PC-9 (cell line): ENCODE measurements around the gene IFNAR1. TPM values are rescaled to one million over a fixed set of nuclear protein-coding genes. Genes with fewer than 3 reads are reported as not detected.

ENCODE experiments used
- BruUV-seq: library from RNA; stranded (reverse); fragments of 400-500 nt; replicated peaks from 2 replicates; lab custom pipeline; 2021; lab: Mats Ljungman, UMichigan
- CTCF ChIA-PET: fragments of 300-600 bp; sonication (Branson Sonifier 250); formaldehyde crosslinking; loops from one replicate; lab custom pipeline; 2022; ENCODE audit warnings: antibody characterized with exemption; lab: Charles Lee
- POLR2A ChIA-PET: fragments of 300-600 bp; sonication (Branson Sonifier 250); formaldehyde crosslinking; loops from one replicate; lab custom pipeline; 2022; ENCODE audit warnings: antibody characterized with exemption; ENCODE audit not compliant: unreplicated experiment; lab: Charles Lee
- DNase-seq, 2 experiments: peaks; one replicate each; pipeline versions ENCODE4 v3.0.0 to v3.0.0-alpha.2; 2015 to 2022; ENCODE audit warnings: mixed read lengths in 1 of 2
- H2AFZ ChIP-seq: fragments of 200-600 bp; sonication (generic); 2 replicates; pipeline ENCODE4 v1.8.1; 2017; ENCODE audit warnings: antibody characterized with exemption
- H3F3A ChIP-seq: fragments of 200-600 bp; sonication (generic); 2 replicates; pipeline ENCODE4 v1.8.1; 2017; ENCODE audit warnings: antibody characterized with exemption, mild to moderate bottlenecking, low read depth; ENCODE audit not compliant: insufficient read depth
- H3K27ac ChIP-seq: fragments of 200-600 bp; sonication (generic); 2 replicates; pipeline ENCODE4 v1.6.1; 2016; ENCODE audit warnings: mixed run types
- H3K27me3 ChIP-seq: fragments of 200-600 bp; sonication (generic); 2 replicates; pipeline ENCODE4 v1.6.1; 2016; ENCODE audit warnings: low read depth, mixed run types; ENCODE audit not compliant: insufficient read depth
- H3K36me3 ChIP-seq: fragments of 200-600 bp; sonication (generic); 2 replicates; pipeline ENCODE4 v1.6.1; 2016; ENCODE audit warnings: low read depth, mixed run types
- H3K4me1 ChIP-seq: fragments of 200-600 bp; sonication (generic); replicated peaks from 2 replicates; pipeline ENCODE4 v1.6.1; 2016; ENCODE audit warnings: mixed run types; ENCODE audit not compliant: insufficient read depth
- H3K4me2 ChIP-seq: fragments of 200-600 bp; sonication (generic); 2 replicates; pipeline ENCODE4 v1.6.1; 2017; ENCODE audit warnings: mixed run types
- H3K4me3 ChIP-seq: fragments of 200-600 bp; sonication (generic); 2 replicates; pipeline ENCODE4 v1.6.1; 2016; ENCODE audit warnings: mixed run types
- H3K79me2 ChIP-seq: fragments of 200-600 bp; sonication (generic); 2 replicates; pipeline ENCODE4 v1.6.1; 2017; ENCODE audit warnings: low read depth, mixed run types
- H3K9me2 ChIP-seq: fragments of 200-600 bp; sonication (generic); 2 replicates; pipeline ENCODE4 v1.8.1; 2017; ENCODE audit warnings: mild to moderate bottlenecking; ENCODE audit not compliant: insufficient read depth
- H3K9me3 ChIP-seq: fragments of 200-600 bp; sonication (generic); 2 replicates; pipeline ENCODE4 v1.8.1; 2016; ENCODE audit warnings: low read depth; ENCODE audit not compliant: insufficient read depth
- H4K20me1 ChIP-seq: fragments of 200-600 bp; sonication (generic); 2 replicates; pipeline ENCODE4 v1.8.1; 2017; ENCODE audit not compliant: insufficient read depth
- CTCF ChIP-seq: fragments of 200-600 bp; sonication (generic); conservative IDR thresholded peaks from 2 replicates; pipeline ENCODE4 v1.6.1; 2017; ENCODE audit warnings: mixed run types, antibody characterized with exemption, mild to moderate bottlenecking, moderate library complexity
- EZH2 ChIP-seq: fragments of 200-600 bp; sonication (generic); IDR thresholded peaks from 2 replicates; pipeline ENCODE4 v1.8.0; 2017; ENCODE audit warnings: antibody characterized with exemption, low read depth
- intact Hi-C: fragments of 100-400 bp; cut with micrococcal nuclease; formaldehyde crosslinking; loops from one replicate; pipeline ENCODE4 v1.10.0; 2022; ENCODE audit not compliant: unreplicated experiment
- total RNA-seq: library from RNA; stranded (reverse); gene quantifications from 2 replicates; pipeline ENCODE4 v1.2.3, GENCODE V29; 2021

Gene IFNAR1
- total RNA-seq, 1 experiment from 2014 or later = 25.5 TPM

- no peaks in the 10 kb centered on the region for H3K9me2 ChIP-seq
- no TSS peak for BruUV-seq
- intact Hi-C loops = no loop called here
- H3K4me2 ChIP-seq = peak overlapping the region; percentile 55; the same call in 1 of the 2 replicates
- CTCF ChIA-PET = interaction anchor here (1.5 kb wide), 1 partner anchor 75 kb away, joined by 3 read pairs; no protein-coding TSS in a partner anchor
- peak overlapping the region; percentile 43; the same call in 1 of the 2 replicates for H3K27ac ChIP-seq
- H3K9me3 ChIP-seq = no peaks in the 10 kb centered on the region
- TF ChIP-seq CTCF (no peak), EZH2 (no peak)
- H3K79me2 ChIP-seq = no peaks in the 10 kb centered on the region
- no peaks in the 10 kb centered on the region for H3K27me3 ChIP-seq
- H3K4me3 ChIP-seq = no peak overlapping the region
- no peaks in the 10 kb centered on the region for H3K36me3 ChIP-seq
- peaks cover 16% of the 10 kb centered on the region for H3K4me1 ChIP-seq
- DNase-seq = no peak
- no peaks in the 10 kb centered on the region; the same call in 1 of the 2 replicates for H3F3A ChIP-seq
- POLR2A ChIA-PET = interaction anchor here (0.6 kb wide), 1 partner anchor 515 kb away, joined by 14 read pairs; the partner anchor contains the start of gene PAXBP1
- H4K20me1 ChIP-seq = no peaks in the 10 kb centered on the region
- no peak overlapping the region for H2AFZ ChIP-seq
Measured at GRCh38 chr21:33286076-33286475, 38.7 kb upstream of the IFNAR1 start.

GRCh38 chr21:33286600-33287456 lies 37.9 kb upstream of the IFNAR1 start:
- H3K27me3 ChIP-seq = no peaks in the 10 kb centered on the region
- no peaks in the 10 kb centered on the region for H3K79me2 ChIP-seq
- no peaks in the 10 kb centered on the region; the same call in 1 of the 2 replicates for H3F3A ChIP-seq
- H3K4me3 ChIP-seq = no peak overlapping the region
- H3K4me2 ChIP-seq = peak overlapping the region; percentile 55
- no peaks in the 10 kb centered on the region for H3K9me3 ChIP-seq
- H4K20me1 ChIP-seq = no peaks in the 10 kb centered on the region
- no peak overlapping the region for H2AFZ ChIP-seq
- H3K36me3 ChIP-seq = no peaks in the 10 kb centered on the region
- no TSS peak for BruUV-seq
- H3K4me1 ChIP-seq = peaks cover 16% of the 10 kb centered on the region
- CTCF ChIA-PET = interaction anchor here (1.5 kb wide), 1 partner anchor 74 kb away, joined by 3 read pairs; no protein-coding TSS in a partner anchor
- DNase-seq = peak; percentile 62 to 66
- POLR2A ChIA-PET = interaction anchor here (0.6 to 0.7 kb wide), 2 partner anchors 515 to 743 kb away, joined by 4 to 14 read pairs; partner anchors contain the start of gene PAXBP1
- intact Hi-C loops = loop anchor here (1.0 kb wide), 1 partner anchor 18 kb away; no protein-coding TSS in a partner anchor
- H3K9me2 ChIP-seq = no peaks in the 10 kb centered on the region
- TF ChIP-seq EZH2 = no peak
- no peak for TF ChIP-seq CTCF
- H3K27ac ChIP-seq = peak overlapping the region; percentile 43

GRCh38 chr21:33289199-33289819 lies 35.5 kb upstream of the IFNAR1 start:
- Histone ChIP-seq H2AFZ (no peak overlapping the region), H3K9me2 (no peaks in the 10 kb centered on the region), H3K4me3 (no peak overlapping the region), H3K4me1 (peaks cover 29% of the 10 kb centered on the region), H3K4me2 (no peak overlapping the region), H4K20me1 (no peaks in the 10 kb centered on the region), H3F3A (peaks cover 6% of the 10 kb centered on the region; the same call in 1 of the 2 replicates), H3K27me3 (no peaks in the 10 kb centered on the region), H3K27ac (no peak overlapping the region), H3K79me2 (no peaks in the 10 kb centered on the region), H3K36me3 (no peaks in the 10 kb centered on the region), H3K9me3 (no peaks in the 10 kb centered on the region)
- no TSS peak for BruUV-seq
- no peak for TF ChIP-seq CTCF
- TF ChIP-seq EZH2 = no peak
- no peak for DNase-seq
- CTCF ChIA-PET = interaction anchor here (0.6 kb wide), 1 partner anchor 345 kb away, joined by 4 read pairs; no protein-coding TSS in a partner anchor
- POLR2A ChIA-PET = no interaction called here
- intact Hi-C loops = no loop called here
